ENCODE results near the gene HECW1.

DNA sequence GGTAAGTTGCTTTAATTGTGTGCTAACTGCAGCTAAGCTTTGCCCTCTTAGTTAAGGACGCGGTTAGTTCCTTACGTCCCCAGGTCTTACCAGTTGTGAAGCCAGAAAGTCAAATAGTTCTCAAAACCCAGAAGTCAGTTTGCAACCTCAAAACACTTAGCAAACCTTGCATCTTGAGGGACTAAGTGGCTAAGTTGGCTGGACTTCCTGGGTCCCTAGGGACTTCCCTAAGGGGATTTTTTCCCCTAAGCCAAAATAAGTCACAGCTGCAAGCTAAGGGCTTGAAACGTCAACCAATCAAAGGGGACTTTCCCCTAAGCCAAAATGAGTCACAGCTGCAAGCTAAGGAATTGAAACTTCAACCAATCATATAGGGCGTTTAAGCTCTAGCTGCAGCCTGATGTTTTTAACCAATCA lies 36.2 kb upstream of the HECW1 start:
- TF ChIP-seq EP300 (IDR thresholded peaks at IDR 0.05; ENCODE audit: borderline replicate concordance) (no peak), CREB1 (IDR thresholded peaks at IDR 0.05; ENCODE audit: low read depth) (no peak), YY1 (IDR thresholded peaks at IDR 0.05; ENCODE audit: low read depth) (no peak), USF1 (IDR thresholded peaks at IDR 0.05) (no peak), FOXM1 (IDR thresholded peaks at IDR 0.05; ENCODE audit: borderline replicate concordance, low read depth) (no peak), CEBPB (IDR thresholded peaks at IDR 0.05) (no peak), RAD21 (IDR thresholded peaks at IDR 0.05; ENCODE audit: low read depth) (no peak), EGR1 (IDR thresholded peaks at IDR 0.05) (no peak), TAF1 (IDR thresholded peaks at IDR 0.05; ENCODE audit: low read depth) (no peak)
- TF ChIP-seq, protein P1, sequence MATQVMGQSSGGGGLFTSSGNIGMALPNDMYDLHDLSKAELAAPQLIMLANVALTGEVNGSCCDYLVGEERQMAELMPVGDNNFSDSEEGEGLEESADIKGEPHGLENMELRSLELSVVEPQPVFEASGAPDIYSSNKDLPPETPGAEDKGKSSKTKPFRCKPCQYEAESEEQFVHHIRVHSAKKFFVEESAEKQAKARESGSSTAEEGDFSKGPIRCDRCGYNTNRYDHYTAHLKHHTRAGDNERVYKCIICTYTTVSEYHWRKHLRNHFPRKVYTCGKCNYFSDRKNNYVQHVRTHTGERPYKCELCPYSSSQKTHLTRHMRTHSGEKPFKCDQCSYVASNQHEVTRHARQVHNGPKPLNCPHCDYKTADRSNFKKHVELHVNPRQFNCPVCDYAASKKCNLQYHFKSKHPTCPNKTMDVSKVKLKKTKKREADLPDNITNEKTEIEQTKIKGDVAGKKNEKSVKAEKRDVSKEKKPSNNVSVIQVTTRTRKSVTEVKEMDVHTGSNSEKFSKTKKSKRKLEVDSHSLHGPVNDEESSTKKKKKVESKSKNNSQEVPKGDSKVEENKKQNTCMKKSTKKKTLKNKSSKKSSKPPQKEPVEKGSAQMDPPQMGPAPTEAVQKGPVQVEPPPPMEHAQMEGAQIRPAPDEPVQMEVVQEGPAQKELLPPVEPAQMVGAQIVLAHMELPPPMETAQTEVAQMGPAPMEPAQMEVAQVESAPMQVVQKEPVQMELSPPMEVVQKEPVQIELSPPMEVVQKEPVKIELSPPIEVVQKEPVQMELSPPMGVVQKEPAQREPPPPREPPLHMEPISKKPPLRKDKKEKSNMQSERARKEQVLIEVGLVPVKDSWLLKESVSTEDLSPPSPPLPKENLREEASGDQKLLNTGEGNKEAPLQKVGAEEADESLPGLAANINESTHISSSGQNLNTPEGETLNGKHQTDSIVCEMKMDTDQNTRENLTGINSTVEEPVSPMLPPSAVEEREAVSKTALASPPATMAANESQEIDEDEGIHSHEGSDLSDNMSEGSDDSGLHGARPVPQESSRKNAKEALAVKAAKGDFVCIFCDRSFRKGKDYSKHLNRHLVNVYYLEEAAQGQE (IDR thresholded peaks at IDR 0.05; ENCODE audit: low read depth), result no peak
- TF ChIP-seq, protein P2, sequence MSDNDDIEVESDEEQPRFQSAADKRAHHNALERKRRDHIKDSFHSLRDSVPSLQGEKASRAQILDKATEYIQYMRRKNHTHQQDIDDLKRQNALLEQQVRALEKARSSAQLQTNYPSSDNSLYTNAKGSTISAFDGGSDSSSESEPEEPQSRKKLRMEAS (IDR thresholded peaks at IDR 0.05), result no peak
